Activated CD8-positive, alpha-beta T cell treated with anti-CD3 and anti-CD28 coated beads, Interleukin-2, amount 10 ng/mL, durations not matched to agents 7 days and 5 days (primary cell): ENCODE data around the gene LRMDA. TPM values are rescaled to one million over a fixed set of nuclear protein-coding genes. Genes with fewer than 3 reads are reported as not detected.

Experiments used
- ATAC-seq: fragments of 150-1000 bp; cut with Tn5 transposase; one replicate; pipeline ENCODE4 v1.10.0; 2021; ENCODE audit warnings: moderate library complexity
- CTCF ChIA-PET: fragments of 350-600 bp; sonication (Branson Sonifier 250); formaldehyde crosslinking; loops from one replicate; lab custom pipeline; 2021; ENCODE audit warnings: antibody characterized with exemption; lab: Charles Lee
- POLR2A ChIA-PET: fragments of 350-600 bp; sonication (Branson Sonifier 250); formaldehyde crosslinking; loops from one replicate; lab custom pipeline; 2021; ENCODE audit warnings: antibody characterized with exemption; lab: Charles Lee
- DNase-seq: peaks from one replicate; pipeline ENCODE4 v3.0.0-alpha.2; 2020
- H3K27ac Mint-ChIP-seq: one replicate; pipeline ENCODE4 v1.8.0; 2021; ENCODE audit warnings: mild to moderate bottlenecking, mixed read lengths
- H3K27me3 Mint-ChIP-seq: one replicate; pipeline ENCODE4 v1.8.0; 2021; ENCODE audit warnings: low read depth, mixed read lengths
- H3K36me3 Mint-ChIP-seq: one replicate; pipeline ENCODE4 v1.8.0; 2021; ENCODE audit warnings: low read depth, mixed read lengths
- H3K4me1 Mint-ChIP-seq: one replicate; pipeline ENCODE4 v1.8.0; 2021; ENCODE audit warnings: low read depth, mixed read lengths
- H3K4me3 Mint-ChIP-seq: one replicate; pipeline ENCODE4 v1.8.0; 2021; ENCODE audit warnings: mild to moderate bottlenecking, mixed read lengths
- H3K9me3 Mint-ChIP-seq: one replicate; pipeline ENCODE4 v1.8.0; 2022; ENCODE audit warnings: mixed read lengths; ENCODE audit not compliant: insufficient read depth
- total RNA-seq, 2 experiments: library from RNA; stranded (reverse); gene quantifications; one replicate each; pipeline ENCODE4 v1.2.3, GENCODE V29; 2021

LRMDA gene
- total RNA-seq, 2 experiments from 2014 or later = not detected

- DNase-seq = no peak
- POLR2A ChIA-PET = no interaction called here
- H3K36me3 Mint-ChIP-seq = no peaks in the 10 kb centered on the region
Measured at GRCh38 chr10:76333796-76334195, 902.4 kb downstream of the LRMDA start.

GRCh38 chr10:76334255-76334654, 902.8 kb downstream of the LRMDA start:
- no peak overlapping the region for H3K4me3 Mint-ChIP-seq
- no peaks in the 10 kb centered on the region for H3K9me3 Mint-ChIP-seq
- no peak overlapping the region for H3K27ac Mint-ChIP-seq
- H3K4me1 Mint-ChIP-seq = no peaks in the 10 kb centered on the region
- ChIA-PET POLR2A (no interaction called here), CTCF (no interaction called here)
- DNase-seq (no peak), ATAC-seq (no peak)
- H3K27me3 Mint-ChIP-seq = no peaks in the 10 kb centered on the region
- no peaks in the 10 kb centered on the region for H3K36me3 Mint-ChIP-seq

More at GRCh38 chr10:76333796-76334195, 902.4 kb downstream of the LRMDA start:
- Mint-ChIP-seq H3K4me3 (no peak overlapping the region), H3K27me3 (no peaks in the 10 kb centered on the region), H3K9me3 (no peaks in the 10 kb centered on the region), H3K4me1 (no peaks in the 10 kb centered on the region), H3K27ac (no peak overlapping the region)
- CTCF ChIA-PET = no interaction called here
- no peak for ATAC-seq

GRCh38 chr10:76336213-76336963, 905.0 kb downstream of the LRMDA start:
- ATAC-seq (no peak), DNase-seq (no peak)
- Mint-ChIP-seq H3K36me3 (no peaks in the 10 kb centered on the region), H3K4me1 (no peaks in the 10 kb centered on the region), H3K27me3 (no peaks in the 10 kb centered on the region), H3K4me3 (no peak overlapping the region), H3K27ac (no peak overlapping the region), H3K9me3 (no peaks in the 10 kb centered on the region)
- ChIA-PET POLR2A (no interaction called here), CTCF (no interaction called here)

GRCh38 chr10:76337641-76338040, 906.2 kb downstream of the LRMDA start:
- Mint-ChIP-seq H3K9me3 (no peaks in the 10 kb centered on the region), H3K27ac (no peak overlapping the region), H3K4me1 (no peaks in the 10 kb centered on the region), H3K4me3 (no peak overlapping the region), H3K36me3 (no peaks in the 10 kb centered on the region), H3K27me3 (no peaks in the 10 kb centered on the region)
- ATAC-seq (no peak), DNase-seq (no peak)
- CTCF ChIA-PET = no interaction called here
- POLR2A ChIA-PET = no interaction called here

- ChIA-PET POLR2A (no interaction called here), CTCF (no interaction called here)
- Mint-ChIP-seq H3K4me3 (no peak overlapping the region), H3K4me1 (no peaks in the 10 kb centered on the region), H3K27ac (no peak overlapping the region), H3K27me3 (no peaks in the 10 kb centered on the region), H3K9me3 (no peaks in the 10 kb centered on the region), H3K36me3 (no peaks in the 10 kb centered on the region)
- ATAC-seq (no peak), DNase-seq (no peak)
Measured at GRCh38 chr10:76338187-76338586, 906.8 kb downstream of the LRMDA start.

- no peaks in the 10 kb centered on the region for H3K36me3 Mint-ChIP-seq
- no peaks in the 10 kb centered on the region for H3K9me3 Mint-ChIP-seq
- H3K4me1 Mint-ChIP-seq = no peaks in the 10 kb centered on the region
- H3K27ac Mint-ChIP-seq = no peak overlapping the region
- ChIA-PET CTCF (no interaction called here), POLR2A (no interaction called here)
- H3K27me3 Mint-ChIP-seq = no peaks in the 10 kb centered on the region
- DNase-seq (no peak), ATAC-seq (no peak)
- no peak overlapping the region for H3K4me3 Mint-ChIP-seq
Measured at GRCh38 chr10:76341740-76342139, 910.3 kb downstream of the LRMDA start.

- ATAC-seq (no peak), DNase-seq (no peak)
- Mint-ChIP-seq H3K4me3 (no peak overlapping the region), H3K27ac (no peak overlapping the region), H3K4me1 (no peaks in the 10 kb centered on the region), H3K36me3 (no peaks in the 10 kb centered on the region), H3K9me3 (no peaks in the 10 kb centered on the region), H3K27me3 (no peaks in the 10 kb centered on the region)
- CTCF ChIA-PET = no interaction called here
- POLR2A ChIA-PET = no interaction called here
Measured at GRCh38 chr10:76342996-76343395, 911.6 kb downstream of the LRMDA start.

- Mint-ChIP-seq H3K9me3 (no peaks in the 10 kb centered on the region), H3K27ac (no peak overlapping the region), H3K36me3 (no peaks in the 10 kb centered on the region), H3K4me1 (no peaks in the 10 kb centered on the region), H3K4me3 (no peak overlapping the region), H3K27me3 (no peaks in the 10 kb centered on the region)
- ATAC-seq (no peak), DNase-seq (no peak)
- CTCF ChIA-PET = no interaction called here
- POLR2A ChIA-PET = no interaction called here
Measured at GRCh38 chr10:76347832-76348231, 916.4 kb downstream of the LRMDA start.

GRCh38 chr10:76350583-76350982, 919.2 kb downstream of the LRMDA start:
- H3K4me1 Mint-ChIP-seq = no peaks in the 10 kb centered on the region
- H3K27ac Mint-ChIP-seq = no peak overlapping the region
- no peak for DNase-seq
- no peak for ATAC-seq
- ChIA-PET POLR2A (no interaction called here), CTCF (no interaction called here)
- no peaks in the 10 kb centered on the region for H3K9me3 Mint-ChIP-seq
- no peak overlapping the region for H3K4me3 Mint-ChIP-seq
- H3K27me3 Mint-ChIP-seq = no peaks in the 10 kb centered on the region
- H3K36me3 Mint-ChIP-seq = no peaks in the 10 kb centered on the region

- Mint-ChIP-seq H3K36me3 (no peaks in the 10 kb centered on the region), H3K27ac (no peak overlapping the region), H3K9me3 (no peaks in the 10 kb centered on the region), H3K4me1 (no peaks in the 10 kb centered on the region), H3K4me3 (no peak overlapping the region), H3K27me3 (no peaks in the 10 kb centered on the region)
- ChIA-PET CTCF (no interaction called here), POLR2A (no interaction called here)
- ATAC-seq (no peak), DNase-seq (no peak)
Measured at GRCh38 chr10:76352300-76352699, 920.9 kb downstream of the LRMDA start.

GRCh38 chr10:76353237-76353851, 921.9 kb downstream of the LRMDA start:
- ChIA-PET CTCF (no interaction called here), POLR2A (no interaction called here)
- Mint-ChIP-seq H3K36me3 (no peaks in the 10 kb centered on the region), H3K4me3 (no peak overlapping the region), H3K9me3 (no peaks in the 10 kb centered on the region), H3K27me3 (no peaks in the 10 kb centered on the region), H3K27ac (no peak overlapping the region), H3K4me1 (no peaks in the 10 kb centered on the region)
- no peak for DNase-seq
- no peak for ATAC-seq

GRCh38 chr10:76354212-76354738, 922.9 kb downstream of the LRMDA start:
- ATAC-seq (no peak), DNase-seq (no peak)
- Mint-ChIP-seq H3K36me3 (no peaks in the 10 kb centered on the region), H3K9me3 (no peaks in the 10 kb centered on the region), H3K27me3 (no peaks in the 10 kb centered on the region), H3K4me3 (no peak overlapping the region), H3K27ac (no peak overlapping the region), H3K4me1 (no peaks in the 10 kb centered on the region)
- POLR2A ChIA-PET = no interaction called here
- CTCF ChIA-PET = no interaction called here
